Fibroblast of lung (primary cell): ENCODE data around the gene PARPBP.
"Not testable (repeated sequence)": the region's sequence is repeated elsewhere in the genome, so short reads cannot be mapped to it uniquely, and the experiment has no call there.

ENCODE experiments used
- CTCF ChIP-seq, 2 donors: IDR thresholded peaks in 1 of 2; conservative IDR thresholded peaks in 1 of 2; 1 replicate in 1 of 2; 2 replicates in 1 of 2; pipeline ENCODE4 v1.5.1; 2011 to 2012; ENCODE audit warnings: low read length in 2 of 2, control low read depth in 1 of 2, inconsistent platforms in 1 of 2, low read depth in 1 of 2, mild to moderate bottlenecking in 1 of 2
- EZH2 ChIP-seq: IDR thresholded peaks from 2 replicates; pipeline ENCODE4 v1.5.1; 2012; ENCODE audit warnings: low read length, control low read depth, mild to moderate bottlenecking; ENCODE audit errors: missing control alignments

- not testable (repeated sequence) for TF ChIP-seq CTCF (conservative IDR thresholded peaks at IDR 0.05 in 1 of 2, IDR thresholded peaks at IDR 0.05 in 1 of 2; ENCODE audit: low read depth in 1 of 2, low read length in 2 of 2); EZH2
These were observed 27.1 kb downstream of the PARPBP start for GRCh38 chr12:102147062-102147587.
